Activated naive CD4-positive, alpha-beta T cell treated with anti-CD3 and anti-CD28 coated beads, Interleukin-2, amount 10 ng/mL, durations not matched to agents 7 days and 5 days (primary cell): Measurements from ENCODE around the gene ENOX2.
"Not testable (repeated sequence)": the region's sequence is repeated elsewhere in the genome, so short reads cannot be mapped to it uniquely, and the experiment has no call there.

Experiments used
- CTCF ChIA-PET: fragments of 350-600 bp; sonication (Branson Sonifier 250); formaldehyde crosslinking; loops from one replicate; lab custom pipeline; 2021; ENCODE audit warnings: antibody characterized with exemption; lab: Charles Lee
- DNase-seq: peaks from one replicate; pipeline ENCODE4 v3.0.0-alpha.2; 2020
- H3K27ac Mint-ChIP-seq: one replicate; pipeline ENCODE4 v1.8.0; 2021; ENCODE audit warnings: mild to moderate bottlenecking, moderate library complexity, mixed read lengths
- H3K27me3 Mint-ChIP-seq: one replicate; pipeline ENCODE4 v1.8.0; 2021; ENCODE audit warnings: mild to moderate bottlenecking, mixed read lengths
- H3K36me3 Mint-ChIP-seq: one replicate; pipeline ENCODE4 v1.8.0; 2021; ENCODE audit warnings: mixed read lengths
- H3K4me1 Mint-ChIP-seq: one replicate; pipeline ENCODE4 v1.8.0; 2021; ENCODE audit warnings: mixed read lengths
- H3K4me3 Mint-ChIP-seq: one replicate; pipeline ENCODE4 v1.8.0; 2021; ENCODE audit warnings: mild to moderate bottlenecking, moderate library complexity, mixed read lengths
- H3K9me3 Mint-ChIP-seq: one replicate; pipeline ENCODE4 v1.8.0; 2021; ENCODE audit warnings: mixed read lengths

ENOX2 gene

GRCh38 chrX:130738638-130739195, 164.3 kb downstream of the ENOX2 start:
- CTCF ChIA-PET = no interaction called here
- H3K36me3 Mint-ChIP-seq = no peaks in the 10 kb centered on the region
- H3K4me3 Mint-ChIP-seq = no peak overlapping the region
- H3K4me1 Mint-ChIP-seq = no peaks in the 10 kb centered on the region
- no peak for DNase-seq
- H3K9me3 Mint-ChIP-seq = no peaks in the 10 kb centered on the region
- no peak overlapping the region for H3K27ac Mint-ChIP-seq
- no peaks in the 10 kb centered on the region for H3K27me3 Mint-ChIP-seq

- no peaks in the 10 kb centered on the region for H3K4me1 Mint-ChIP-seq
- no peak overlapping the region for H3K27ac Mint-ChIP-seq
- peaks cover 13% of the 10 kb centered on the region for H3K9me3 Mint-ChIP-seq
- H3K36me3 Mint-ChIP-seq = no peaks in the 10 kb centered on the region
- H3K4me3 Mint-ChIP-seq = no peak overlapping the region
- CTCF ChIA-PET = no interaction called here
- DNase-seq = no peak
- H3K27me3 Mint-ChIP-seq = no peaks in the 10 kb centered on the region
Measured at GRCh38 chrX:130734713-130735112, 168.3 kb downstream of the ENOX2 start.

- H3K4me3 Mint-ChIP-seq = no peak overlapping the region
- H3K27me3 Mint-ChIP-seq = no peaks in the 10 kb centered on the region
- no peak for DNase-seq
- H3K36me3 Mint-ChIP-seq = peaks cover 7% of the 10 kb centered on the region
- H3K9me3 Mint-ChIP-seq = peaks cover 25% of the 10 kb centered on the region
- no peak overlapping the region for H3K27ac Mint-ChIP-seq
- H3K4me1 Mint-ChIP-seq = no peaks in the 10 kb centered on the region
- CTCF ChIA-PET = no interaction called here
Measured at GRCh38 chrX:130728208-130728607, 174.8 kb downstream of the ENOX2 start.

DNA sequence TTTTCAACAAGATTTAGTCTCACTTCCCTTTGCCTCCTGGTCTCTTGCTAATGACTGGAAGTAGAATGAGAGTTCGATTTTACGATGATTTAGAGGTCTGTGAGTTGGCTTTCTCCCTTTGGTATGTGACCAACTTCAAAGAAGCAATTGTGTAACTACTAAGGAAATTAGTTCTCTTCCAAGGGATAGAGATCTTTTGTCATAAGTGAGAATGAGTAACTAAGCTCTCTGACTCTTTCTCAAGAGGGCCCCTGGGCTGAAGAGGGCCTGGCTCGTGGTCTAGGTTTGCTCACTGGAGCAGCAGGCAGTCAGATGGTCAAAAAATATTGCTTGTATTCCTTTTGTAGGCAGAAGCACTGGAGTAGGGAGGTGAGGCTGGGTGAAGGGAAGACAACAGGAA, 176.3 kb downstream of the ENOX2 start:
- CTCF ChIA-PET = no interaction called here
- H3K36me3 Mint-ChIP-seq = peaks cover 7% of the 10 kb centered on the region
- no peak for DNase-seq
- H3K27me3 Mint-ChIP-seq = no peaks in the 10 kb centered on the region
- no peak overlapping the region for H3K27ac Mint-ChIP-seq
- peaks cover 18% of the 10 kb centered on the region for H3K9me3 Mint-ChIP-seq
- H3K4me3 Mint-ChIP-seq = no peak overlapping the region
- H3K4me1 Mint-ChIP-seq = no peaks in the 10 kb centered on the region

GRCh38 chrX:130725519-130725918, 177.5 kb downstream of the ENOX2 start:
- CTCF ChIA-PET = no interaction called here
- peaks cover 7% of the 10 kb centered on the region for H3K36me3 Mint-ChIP-seq
- no peak overlapping the region for H3K27ac Mint-ChIP-seq
- H3K27me3 Mint-ChIP-seq = no peaks in the 10 kb centered on the region
- peaks cover 15% of the 10 kb centered on the region for H3K9me3 Mint-ChIP-seq
- H3K4me3 Mint-ChIP-seq = no peak overlapping the region
- DNase-seq = no peak
- H3K4me1 Mint-ChIP-seq = no peaks in the 10 kb centered on the region

- no peak overlapping the region for H3K27ac Mint-ChIP-seq
- CTCF ChIA-PET = no interaction called here
- no peak for DNase-seq
- no peaks in the 10 kb centered on the region for H3K27me3 Mint-ChIP-seq
- H3K4me1 Mint-ChIP-seq = no peaks in the 10 kb centered on the region
- H3K9me3 Mint-ChIP-seq = no peaks in the 10 kb centered on the region
- H3K36me3 Mint-ChIP-seq = no peaks in the 10 kb centered on the region
- H3K4me3 Mint-ChIP-seq = no peak overlapping the region
Measured at GRCh38 chrX:130719413-130719812, 183.6 kb downstream of the ENOX2 start.

DNA sequence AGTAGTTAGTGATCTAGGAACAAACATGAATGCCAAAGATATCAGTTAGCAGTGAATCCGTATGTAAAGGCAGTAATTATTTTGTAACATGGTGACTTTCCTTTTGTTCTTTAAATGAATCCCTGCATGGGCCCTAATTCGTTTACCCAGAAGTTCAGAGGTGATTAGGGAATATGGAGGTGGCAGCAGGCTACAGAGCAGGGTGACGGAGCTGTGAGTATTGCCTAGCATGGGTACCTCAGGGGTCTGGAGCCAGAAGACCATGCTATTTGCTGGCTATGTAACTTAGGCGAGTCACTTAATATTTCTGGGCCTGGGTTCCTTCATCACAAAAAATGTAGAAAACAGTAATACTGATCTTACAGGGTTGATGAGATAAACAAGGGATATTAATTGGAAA, 184.9 kb downstream of the ENOX2 start:
- no peaks in the 10 kb centered on the region for H3K4me1 Mint-ChIP-seq
- no peak for DNase-seq
- no peaks in the 10 kb centered on the region for H3K36me3 Mint-ChIP-seq
- no peak overlapping the region for H3K27ac Mint-ChIP-seq
- CTCF ChIA-PET = no interaction called here
- no peaks in the 10 kb centered on the region for H3K27me3 Mint-ChIP-seq
- H3K4me3 Mint-ChIP-seq = no peak overlapping the region
- no peaks in the 10 kb centered on the region for H3K9me3 Mint-ChIP-seq

DNA sequence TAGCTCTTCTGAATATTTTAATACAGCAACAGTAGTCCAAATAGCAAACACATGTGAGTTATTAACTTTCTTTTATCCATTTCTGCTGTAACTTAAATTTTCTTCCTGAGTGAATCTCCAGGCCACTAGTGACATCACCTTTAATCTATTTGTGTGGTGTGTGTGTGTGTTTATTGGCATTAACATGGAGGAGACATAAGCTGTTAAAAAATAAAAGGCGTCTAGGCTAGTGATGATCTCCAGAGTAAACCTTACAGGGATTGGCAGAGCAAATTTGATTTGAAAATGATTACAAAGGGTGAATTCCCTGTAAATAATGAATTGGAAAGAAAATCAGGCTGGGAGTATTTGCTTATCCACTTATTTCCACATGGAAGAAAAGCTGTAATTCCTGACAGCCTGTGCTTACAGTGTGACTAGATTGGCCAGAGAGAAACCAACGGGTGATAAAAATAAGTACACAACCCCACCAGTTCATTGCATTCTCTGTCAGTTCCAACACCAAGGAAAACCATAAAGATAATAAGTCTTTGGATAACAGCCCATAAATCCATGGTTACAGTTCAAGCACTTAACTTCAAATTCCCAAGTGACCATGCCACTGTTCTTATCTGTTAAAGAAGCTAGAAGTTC, 186.1 kb downstream of the ENOX2 start:
- no peaks in the 10 kb centered on the region for H3K9me3 Mint-ChIP-seq
- CTCF ChIA-PET = no interaction called here
- H3K4me3 Mint-ChIP-seq = no peak overlapping the region
- H3K36me3 Mint-ChIP-seq = no peaks in the 10 kb centered on the region
- H3K27ac Mint-ChIP-seq = no peak overlapping the region
- DNase-seq = no peak
- H3K27me3 Mint-ChIP-seq = no peaks in the 10 kb centered on the region
- no peaks in the 10 kb centered on the region for H3K4me1 Mint-ChIP-seq

DNA sequence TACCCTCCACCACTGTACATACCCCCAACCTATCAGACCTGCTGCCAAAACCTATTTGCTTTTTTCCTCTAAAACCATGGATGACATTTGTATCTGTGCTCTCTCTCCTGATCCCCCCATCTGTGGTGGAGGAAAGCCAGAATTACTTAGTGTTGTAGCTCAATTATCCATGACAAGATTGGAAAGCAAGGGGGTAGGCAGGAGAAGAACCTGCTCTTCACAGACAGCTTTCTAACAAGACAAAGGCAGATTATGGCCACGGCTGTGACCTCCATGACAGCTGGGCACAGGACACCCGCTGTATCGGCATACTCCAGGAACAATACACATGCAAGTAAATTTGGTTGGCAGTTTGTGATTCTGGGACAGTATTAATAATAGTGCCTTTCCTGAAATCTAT, 186.7 kb downstream of the ENOX2 start:
- H3K27me3 Mint-ChIP-seq = no peaks in the 10 kb centered on the region
- no peaks in the 10 kb centered on the region for H3K9me3 Mint-ChIP-seq
- DNase-seq = no peak
- H3K4me3 Mint-ChIP-seq = no peak overlapping the region
- no peaks in the 10 kb centered on the region for H3K4me1 Mint-ChIP-seq
- no peak overlapping the region for H3K27ac Mint-ChIP-seq
- H3K36me3 Mint-ChIP-seq = no peaks in the 10 kb centered on the region
- CTCF ChIA-PET = no interaction called here

DNA sequence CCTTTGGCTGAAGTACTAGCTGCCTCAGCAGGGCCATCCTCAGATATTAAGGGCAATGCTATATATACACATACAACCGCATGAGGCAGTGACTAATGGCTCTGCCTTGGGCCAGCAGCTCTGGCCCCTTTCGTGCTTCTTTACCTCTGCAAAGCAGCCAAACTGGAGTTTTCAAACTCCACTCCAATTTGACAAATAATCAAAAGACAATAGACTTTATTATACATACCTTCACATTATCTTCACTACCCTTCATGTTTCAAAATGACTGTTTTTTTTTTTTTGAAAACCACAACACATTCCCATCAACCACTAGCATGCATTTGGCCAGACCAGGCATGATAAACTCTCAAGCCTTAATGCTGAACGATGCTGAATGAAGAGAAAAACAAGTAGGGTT, 187.7 kb downstream of the ENOX2 start:
- Mint-ChIP-seq H3K4me3 (no peak overlapping the region), H3K9me3 (no peaks in the 10 kb centered on the region), H3K27me3 (no peaks in the 10 kb centered on the region), H3K36me3 (no peaks in the 10 kb centered on the region), H3K4me1 (no peaks in the 10 kb centered on the region), H3K27ac (no peak overlapping the region)
- CTCF ChIA-PET = no interaction called here
- DNase-seq = no peak

DNA sequence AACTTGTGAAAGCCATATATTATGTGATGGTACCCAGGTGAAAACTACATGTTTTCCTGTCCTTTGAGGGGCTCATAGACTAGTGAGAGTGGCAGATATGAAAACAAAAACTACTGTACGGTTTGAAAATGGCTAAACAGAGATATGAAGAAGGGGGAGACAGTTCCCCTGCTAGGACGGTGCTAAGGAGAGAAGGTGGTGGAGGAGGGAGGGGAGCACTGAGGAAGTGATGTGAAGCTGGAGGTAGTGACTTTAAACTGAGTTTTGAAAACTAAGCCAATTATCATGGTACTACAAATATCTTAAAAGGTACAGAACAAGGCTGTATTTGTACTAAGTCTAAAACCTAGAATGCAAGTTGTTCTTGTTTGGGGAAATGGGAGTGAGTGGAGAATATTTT, 188.3 kb downstream of the ENOX2 start:
- no peak overlapping the region for H3K27ac Mint-ChIP-seq
- DNase-seq = no peak
- no peaks in the 10 kb centered on the region for H3K27me3 Mint-ChIP-seq
- no peaks in the 10 kb centered on the region for H3K9me3 Mint-ChIP-seq
- no peak overlapping the region for H3K4me3 Mint-ChIP-seq
- H3K4me1 Mint-ChIP-seq = no peaks in the 10 kb centered on the region
- no peaks in the 10 kb centered on the region for H3K36me3 Mint-ChIP-seq
- CTCF ChIA-PET = no interaction called here

GRCh38 chrX:130714135-130714534, 188.9 kb downstream of the ENOX2 start:
- Mint-ChIP-seq H3K27ac (no peak overlapping the region), H3K9me3 (no peaks in the 10 kb centered on the region), H3K27me3 (no peaks in the 10 kb centered on the region), H3K36me3 (no peaks in the 10 kb centered on the region), H3K4me1 (no peaks in the 10 kb centered on the region), H3K4me3 (no peak overlapping the region)
- no peak for DNase-seq
- CTCF ChIA-PET = no interaction called here

GRCh38 chrX:130709178-130709577, 193.8 kb downstream of the ENOX2 start:
- DNase-seq, H3K27me3 Mint-ChIP-seq, H3K9me3 Mint-ChIP-seq, H3K27ac Mint-ChIP-seq, H3K36me3 Mint-ChIP-seq, CTCF ChIA-PET, H3K4me3 Mint-ChIP-seq, H3K4me1 Mint-ChIP-seq: not testable (repeated sequence)

- Mint-ChIP-seq H3K4me3 (no peak overlapping the region), H3K27me3 (no peaks in the 10 kb centered on the region), H3K4me1 (no peaks in the 10 kb centered on the region), H3K27ac (no peak overlapping the region), H3K9me3 (no peaks in the 10 kb centered on the region), H3K36me3 (peaks cover 2% of the 10 kb centered on the region)
- DNase-seq = no peak
- CTCF ChIA-PET = no interaction called here
Measured at GRCh38 chrX:130705591-130705990, 197.4 kb downstream of the ENOX2 start.

- Mint-ChIP-seq H3K4me1 (no peaks in the 10 kb centered on the region), H3K4me3 (no peak overlapping the region), H3K27ac (no peak overlapping the region), H3K27me3 (no peaks in the 10 kb centered on the region), H3K36me3 (peaks cover 2% of the 10 kb centered on the region), H3K9me3 (no peaks in the 10 kb centered on the region)
- CTCF ChIA-PET = no interaction called here
- no peak for DNase-seq
Measured at GRCh38 chrX:130704053-130705038, 198.7 kb downstream of the ENOX2 start.
